ENCODE measurements around the gene TMEM245.
A peak's percentile ranks its signal among the peaks of the same experiment; 100 is the strongest.

TMEM245 gene

DNA sequence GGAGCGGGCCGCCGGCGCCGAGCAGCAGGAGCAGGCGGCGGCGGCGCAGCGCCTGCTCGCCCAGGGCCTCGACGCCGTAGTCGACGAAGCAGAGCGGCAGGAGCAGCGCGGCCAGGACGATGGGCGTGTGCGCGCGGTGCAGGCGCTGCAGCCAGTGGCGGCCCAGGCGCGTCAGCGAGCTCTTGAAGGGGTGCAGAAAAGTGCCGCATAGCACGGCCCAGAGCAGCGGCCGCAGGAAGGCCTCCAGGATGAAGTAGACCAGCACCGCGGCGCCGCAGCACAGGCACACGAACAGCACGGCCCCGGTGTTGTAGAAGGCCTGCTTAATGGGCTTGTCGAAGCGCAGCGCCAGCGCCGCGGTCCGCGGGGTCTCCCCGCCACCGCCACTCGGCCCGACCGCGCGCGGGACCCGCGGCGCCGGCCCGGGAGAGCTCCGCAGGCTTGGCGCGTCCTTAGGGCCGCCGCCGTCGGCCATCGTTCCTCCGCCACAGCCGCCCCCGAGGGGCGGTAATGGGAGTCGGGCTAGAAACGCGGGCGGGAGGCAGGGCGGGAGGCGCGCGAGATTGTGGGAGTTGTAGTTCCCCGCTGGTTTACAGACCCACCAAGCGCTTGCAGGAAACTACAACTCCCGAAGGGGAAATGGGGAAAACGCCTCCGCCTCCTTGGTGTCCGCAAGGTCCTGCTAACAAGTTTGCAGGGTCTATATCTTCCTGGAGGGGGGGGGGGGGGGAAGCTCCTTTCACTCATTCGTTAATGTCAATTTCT is at the start of gene TMEM245:
TMEM245 (minus strand) TSS at position 509 of the 765 bp plus-strand sequence; CDS start at position 475, 34 bp downstream.
- peak; percentile 93 for DNase-seq (ENCODE audit: low read depth)

DNA sequence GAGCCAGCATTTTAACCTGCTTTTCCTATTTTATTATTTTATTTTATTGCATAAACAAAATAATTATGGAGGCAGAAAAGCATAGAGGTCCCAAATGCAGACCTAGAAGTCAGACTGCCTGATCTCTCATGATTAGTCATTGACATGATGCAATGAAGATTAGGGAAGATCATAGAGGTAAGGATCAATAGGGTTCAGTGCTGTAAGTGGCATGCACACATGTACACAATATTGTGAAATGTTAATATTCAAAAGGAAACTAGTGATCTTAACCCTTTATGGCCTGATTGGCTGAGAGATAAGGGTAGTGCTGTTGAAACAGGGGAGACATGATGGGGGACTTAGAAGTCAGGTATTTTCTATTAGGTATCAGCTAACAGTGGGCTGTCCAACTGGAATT is 48.4 kb upstream of the TMEM245 start:
- no peak for DNase-seq (ENCODE audit: low read depth)

DNA sequence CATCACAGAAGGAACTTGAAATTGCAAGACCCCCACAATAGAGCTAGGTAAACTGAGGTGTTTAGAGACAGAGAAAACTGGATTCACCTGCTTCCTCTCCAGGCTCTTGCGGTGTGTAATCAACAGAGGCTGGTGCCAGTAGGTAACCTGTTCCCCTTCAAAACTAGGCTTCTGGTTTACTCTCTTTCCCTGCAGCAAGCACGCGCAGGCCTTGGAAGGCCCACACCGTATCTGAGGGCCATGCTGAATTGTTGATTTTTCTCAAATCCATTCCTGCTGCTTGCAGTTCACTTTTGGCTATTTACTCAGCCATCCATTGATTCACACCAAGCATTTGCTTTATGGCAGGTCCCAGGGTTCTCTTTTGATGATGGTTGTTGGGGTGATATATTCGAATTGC is 48.0 kb upstream of the TMEM245 start:
- no peak for DNase-seq (ENCODE audit: low read depth)

DNA sequence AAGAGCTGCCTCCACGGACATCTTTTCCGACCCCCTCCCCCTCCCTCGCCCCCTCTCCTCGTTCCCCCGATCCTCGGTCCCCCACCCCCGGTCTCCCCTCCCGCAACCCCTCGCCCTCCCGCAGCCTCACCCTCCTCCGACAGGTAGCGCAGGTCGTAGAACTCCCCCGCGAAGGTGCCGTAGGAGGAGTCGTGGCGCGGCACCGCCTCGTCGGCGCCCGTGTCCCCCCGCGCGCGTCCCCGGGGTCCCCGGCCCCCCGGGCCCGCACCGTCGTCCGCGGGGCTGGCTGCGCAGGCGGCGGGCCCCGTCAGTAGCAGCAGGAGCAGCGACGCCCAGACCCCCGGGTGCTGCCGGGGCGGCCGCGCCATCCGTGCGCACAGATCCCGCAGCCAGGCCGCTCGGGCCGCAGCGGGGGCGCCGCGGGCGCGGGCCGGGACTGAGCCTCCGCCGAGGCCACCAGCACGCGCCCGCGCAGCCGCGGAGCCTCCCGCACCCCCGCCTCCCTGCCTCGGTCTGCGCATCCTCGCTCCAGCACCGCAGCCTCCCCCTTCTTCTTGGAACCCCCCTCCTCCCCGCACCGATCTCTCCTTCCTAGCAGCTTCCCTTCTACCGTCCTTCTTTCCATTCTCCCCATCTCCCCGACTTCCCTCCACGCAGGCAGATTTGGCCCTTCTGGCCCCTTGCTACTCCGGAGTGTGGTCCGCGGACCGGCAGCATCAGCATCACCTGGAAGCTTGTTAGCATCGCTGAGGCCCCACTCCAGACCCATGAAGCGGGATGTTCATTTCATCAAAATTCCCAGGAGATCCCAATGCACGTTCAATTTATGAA is 47.2 kb upstream of the TMEM245 start, which contains the start of gene FRRS1L:
FRRS1L (minus strand) TSS at position 479 of the 831 bp plus-strand sequence; CDS start at position 368, 111 bp downstream.
- DNase-seq (ENCODE audit: low read depth), result no peak

DNA sequence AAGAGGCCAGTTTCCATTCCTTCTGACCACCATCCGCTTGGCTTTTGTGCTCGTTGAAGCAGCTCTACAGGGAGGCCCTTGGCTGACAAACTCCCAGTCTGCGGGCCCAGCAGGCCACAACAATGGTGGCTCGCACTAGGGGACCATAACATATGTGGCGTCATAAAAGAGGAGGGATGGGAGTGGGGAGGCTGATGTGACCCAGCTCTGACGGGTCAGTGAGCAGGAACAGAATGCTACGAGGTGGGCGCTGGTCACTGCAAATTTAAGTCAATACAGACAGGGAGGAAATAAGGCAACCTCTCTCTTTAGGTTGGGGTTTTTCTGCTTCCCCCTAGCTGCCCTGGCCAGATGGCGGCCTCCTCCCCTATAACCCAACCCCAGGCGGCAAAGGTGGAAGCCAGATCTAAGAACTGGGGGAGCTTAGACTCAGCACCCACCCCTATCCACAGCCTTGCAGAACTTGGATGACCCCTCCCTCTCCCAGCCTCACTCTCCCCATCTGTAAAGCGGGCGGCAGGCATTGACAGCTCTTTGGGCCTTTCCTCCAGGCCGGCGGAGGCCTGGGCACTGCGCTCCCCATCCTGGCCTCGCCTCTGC is 46.5 kb upstream of the TMEM245 start:
- DNase-seq (ENCODE audit: low read depth), result no peak

DNA sequence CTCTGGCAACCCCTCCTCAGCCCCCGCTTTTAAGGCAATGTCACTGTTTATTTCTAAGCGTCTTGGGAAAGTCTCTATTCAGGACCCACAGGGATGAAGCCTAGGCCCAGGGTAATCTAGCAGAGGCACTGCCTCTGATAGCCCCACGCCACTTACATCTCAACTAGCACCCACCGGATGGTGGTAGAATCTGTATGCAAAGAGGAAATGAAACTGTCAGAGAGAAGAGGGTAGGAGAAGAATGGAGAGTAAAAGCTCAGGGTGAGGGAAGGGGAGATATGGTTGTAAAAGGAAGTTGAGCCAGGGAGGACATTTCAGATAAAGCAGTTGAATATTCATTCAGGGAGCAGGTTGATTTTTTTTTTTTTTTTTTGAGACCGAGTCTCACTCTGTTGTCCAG is 44.3 kb upstream of the TMEM245 start:
- no peak for DNase-seq (ENCODE audit: low read depth)

DNA sequence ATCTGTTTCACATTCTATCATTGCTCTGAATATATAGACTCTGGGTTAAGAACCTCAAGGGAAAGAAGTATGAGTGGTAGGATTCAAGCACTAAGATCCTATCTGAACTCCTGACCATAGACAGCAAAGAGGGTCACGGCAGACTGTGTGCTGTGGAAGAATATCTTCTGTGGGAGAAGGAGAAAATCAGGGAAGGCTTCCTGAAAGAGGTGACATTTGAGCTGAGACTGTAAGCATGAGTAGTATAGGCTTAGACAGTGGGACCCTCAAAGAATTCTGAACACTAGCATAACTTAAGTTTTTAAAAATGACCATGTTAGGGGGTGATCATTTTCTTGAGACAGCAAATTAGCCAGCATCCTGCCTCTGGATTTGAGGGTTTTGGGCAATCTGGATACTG is 43.4 kb upstream of the TMEM245 start:
- no peak for DNase-seq (ENCODE audit: low read depth)

DNA sequence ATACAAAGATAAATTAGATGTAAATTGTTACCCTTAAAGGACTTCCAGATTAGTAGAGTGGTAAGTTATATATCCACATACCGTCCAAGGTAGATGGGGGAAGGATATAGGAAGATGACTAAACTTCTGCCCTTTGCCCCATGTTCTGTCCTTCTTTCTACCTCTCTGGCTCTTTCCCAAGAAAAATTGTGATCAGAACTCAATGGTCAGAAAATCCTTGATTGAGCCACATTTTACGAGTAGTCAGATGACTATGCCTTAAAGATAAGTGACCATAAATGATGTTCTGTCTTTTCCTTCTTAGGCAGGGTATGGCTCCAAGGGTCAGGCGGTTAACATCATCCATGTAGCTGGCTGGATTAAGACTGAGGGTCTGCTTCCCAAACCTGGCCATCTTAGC is 42.9 kb upstream of the TMEM245 start:
- DNase-seq (ENCODE audit: low read depth), result no peak

DNA sequence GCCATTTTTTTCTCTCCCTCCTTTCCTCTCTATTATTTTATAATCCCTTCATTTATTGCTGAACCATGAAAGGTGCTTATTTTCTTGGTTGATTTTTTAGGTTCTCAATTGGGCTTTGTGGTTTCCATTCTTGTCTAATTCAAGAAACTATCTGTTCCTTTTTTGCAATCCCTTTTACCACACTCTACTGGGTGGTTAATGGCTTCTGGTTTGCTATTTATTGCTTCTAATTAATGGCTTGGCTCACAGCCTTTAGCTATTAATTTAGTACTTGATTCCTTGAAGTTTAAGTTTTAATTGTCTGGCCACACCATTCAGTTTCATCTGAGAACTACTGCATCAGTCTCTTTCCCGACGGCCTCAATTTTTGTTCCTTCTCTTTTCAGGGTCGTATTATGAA is 41.7 kb upstream of the TMEM245 start:
- DNase-seq (ENCODE audit: low read depth), result no peak

DNA sequence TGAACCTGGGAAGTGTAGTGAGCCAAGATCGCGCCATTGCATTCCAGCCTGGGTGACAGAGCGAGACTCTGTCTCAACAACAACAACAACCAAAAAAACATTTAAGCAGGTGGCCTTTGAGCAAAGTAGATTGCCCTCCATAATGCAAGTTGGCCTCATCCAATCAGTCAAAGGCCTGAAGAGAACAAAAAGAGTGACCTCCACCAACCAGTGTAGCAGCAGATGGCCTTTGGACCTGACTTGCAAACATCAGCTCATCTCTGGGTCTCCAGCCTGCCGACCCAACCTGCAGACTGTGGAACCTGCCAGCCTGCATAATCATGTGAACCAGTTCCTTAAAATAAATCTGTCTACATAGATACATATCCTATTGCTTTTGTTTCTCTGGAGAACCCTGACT is 39.8 kb upstream of the TMEM245 start:
- DNase-seq (ENCODE audit: low read depth), result no peak

DNA sequence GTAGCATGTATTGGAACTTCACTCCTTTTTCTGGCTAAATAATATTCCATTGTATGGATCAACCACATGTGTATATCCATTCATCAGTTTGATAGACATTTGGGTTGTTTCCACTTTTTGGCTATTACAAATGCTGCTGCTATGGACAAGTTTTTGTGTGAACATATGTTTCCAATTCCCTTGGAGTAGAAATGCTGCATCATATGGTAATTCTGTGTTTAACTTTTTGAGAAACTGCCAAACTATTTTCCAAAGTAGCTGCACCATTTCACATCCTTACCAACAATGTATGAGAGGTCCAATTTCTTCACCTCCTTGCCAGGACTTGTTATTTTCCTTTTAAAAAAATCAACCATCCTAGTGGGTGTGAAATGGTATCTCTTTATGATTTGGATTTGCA is 38.9 kb upstream of the TMEM245 start:
- no peak for DNase-seq (ENCODE audit: low read depth)

DNA sequence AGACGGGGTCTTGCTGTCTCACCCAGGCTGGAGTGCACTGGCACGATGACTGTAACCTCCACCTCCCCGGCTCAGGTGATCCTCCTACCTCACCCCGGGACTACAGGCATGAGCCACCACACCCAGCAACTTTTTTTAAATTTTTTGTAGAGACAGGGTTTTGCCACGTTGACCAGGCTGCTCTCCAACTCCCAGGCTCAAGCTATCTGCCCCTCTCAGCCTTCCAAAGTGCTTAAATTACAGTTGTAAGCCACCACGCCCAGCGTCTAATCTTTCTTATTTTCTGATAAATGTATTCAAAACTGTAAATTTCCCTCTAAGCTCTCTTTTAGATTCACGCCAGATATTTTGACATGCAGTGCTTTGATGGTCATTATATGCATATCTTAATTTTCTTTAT is 37.0 kb upstream of the TMEM245 start:
- no peak for DNase-seq (ENCODE audit: low read depth)

DNA sequence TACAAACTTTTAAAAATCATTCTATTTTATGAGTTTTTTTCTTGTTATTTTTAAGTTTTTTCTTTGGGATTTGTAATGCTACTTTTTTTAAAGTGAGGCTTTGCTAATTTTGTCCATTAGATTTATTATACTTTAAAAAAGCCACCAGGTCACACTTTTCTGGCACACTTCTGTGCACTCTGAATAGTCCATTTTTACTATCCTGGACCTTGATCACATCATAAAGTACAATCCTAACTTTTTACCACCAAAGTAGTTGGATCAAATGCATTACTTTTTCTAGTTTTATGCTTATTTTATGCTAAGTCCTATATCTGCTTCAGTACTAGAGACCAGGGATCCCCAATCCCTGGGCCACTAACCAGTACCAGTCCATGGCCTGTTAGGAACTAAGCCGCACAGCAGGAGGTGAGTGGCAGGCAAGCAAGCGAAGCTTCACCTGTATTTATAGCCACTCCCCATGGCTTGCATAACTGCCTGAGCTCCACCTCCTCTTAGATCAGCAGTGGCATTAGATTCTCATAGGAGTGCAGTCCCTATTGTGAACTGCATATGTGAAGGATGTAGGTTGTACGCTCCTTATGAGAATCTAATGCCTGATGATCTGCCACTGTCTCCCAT is 31.3 kb upstream of the TMEM245 start:
- DNase-seq (ENCODE audit: low read depth), result no peak

DNA sequence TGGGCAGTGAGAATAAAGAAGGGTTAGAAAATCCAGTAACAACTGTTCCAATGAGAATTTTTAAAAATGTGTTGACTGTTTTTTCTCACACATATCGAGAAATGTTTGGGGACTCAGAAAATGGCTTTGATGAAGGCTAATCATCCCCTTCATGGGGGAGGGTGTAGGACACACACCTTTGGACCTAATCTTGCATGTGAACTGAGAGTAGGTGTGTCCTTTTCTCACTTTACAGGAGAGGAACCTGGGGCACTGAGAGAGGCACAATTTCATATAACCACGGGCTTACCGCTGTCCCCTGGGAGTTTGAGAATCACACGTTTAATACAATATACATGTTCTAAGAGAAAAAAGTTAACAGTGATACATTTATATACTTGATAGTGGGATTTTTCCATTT is 30.0 kb upstream of the TMEM245 start:
- DNase-seq (ENCODE audit: low read depth), result no peak

DNA sequence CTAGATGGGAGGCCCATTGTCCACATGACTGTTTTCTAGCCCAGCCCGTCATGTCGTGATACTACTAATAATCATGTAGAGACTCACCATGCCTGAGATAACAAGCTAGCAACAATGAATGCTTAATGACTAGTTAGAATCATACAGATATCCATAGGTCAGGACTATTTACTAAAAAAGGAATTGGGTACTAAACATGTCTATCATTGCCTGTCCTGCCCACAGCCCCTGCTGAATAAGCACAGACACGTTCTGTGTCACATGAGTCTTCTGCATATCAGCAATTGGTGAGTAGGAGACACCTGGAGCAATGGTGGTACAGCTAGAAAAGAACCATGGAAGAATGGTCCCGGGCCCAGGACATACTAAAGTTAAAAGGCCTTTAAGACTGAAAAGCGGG is 29.3 kb upstream of the TMEM245 start:
- DNase-seq (ENCODE audit: low read depth), result no peak

DNA sequence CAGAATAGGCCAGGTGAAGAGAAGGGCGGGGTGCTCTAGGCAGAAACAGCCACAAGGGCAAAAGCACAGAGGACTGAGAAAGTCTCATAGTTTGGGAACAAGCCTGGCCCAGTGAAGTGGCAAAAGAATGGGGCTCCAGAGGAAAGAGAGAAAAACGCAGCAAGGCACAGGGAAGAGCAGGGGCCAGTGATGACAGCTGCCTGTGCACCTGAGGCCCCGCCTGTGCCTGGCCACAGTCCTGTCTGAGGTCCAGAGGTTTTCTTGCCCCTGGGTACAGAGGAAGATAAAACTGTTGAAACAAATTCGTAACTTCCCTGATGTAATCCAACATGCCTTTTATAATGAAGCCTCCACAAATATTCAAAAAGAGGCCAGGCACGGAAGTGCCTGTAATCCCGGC is 25.3 kb upstream of the TMEM245 start:
- DNase-seq (ENCODE audit: low read depth), result no peak

DNA sequence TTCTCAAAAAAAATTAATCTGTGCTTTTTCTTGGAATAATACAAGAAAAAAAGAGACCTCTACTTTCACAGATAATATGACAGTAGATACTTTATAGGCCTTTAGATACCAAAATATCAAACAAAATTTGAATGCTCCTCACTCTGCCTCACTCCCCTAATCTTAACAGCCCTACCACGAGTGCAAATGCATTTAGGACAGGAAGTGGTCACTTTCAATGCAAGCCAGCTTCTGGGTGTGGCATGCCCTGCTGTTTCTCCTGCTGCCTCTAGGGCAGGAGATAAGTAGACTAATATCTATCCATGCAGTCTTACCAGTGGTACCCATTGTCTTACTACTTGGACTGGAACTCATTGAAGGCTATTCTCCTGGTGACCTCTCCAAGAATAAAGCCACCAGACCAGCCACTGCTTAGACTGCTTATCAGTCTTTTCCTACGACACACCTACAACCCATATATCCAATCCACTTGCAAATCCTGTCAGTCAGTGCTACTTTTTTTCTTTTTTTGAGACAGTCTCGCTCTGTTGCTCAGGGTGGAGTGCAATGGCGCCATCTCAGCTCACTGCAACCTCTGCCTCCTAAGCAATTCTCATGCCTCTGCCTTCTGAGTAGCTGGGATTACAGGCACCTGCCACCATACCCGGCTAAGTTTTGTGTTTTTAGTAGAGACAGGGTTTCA is 24.3 kb upstream of the TMEM245 start:
- DNase-seq (ENCODE audit: low read depth), result no peak

DNA sequence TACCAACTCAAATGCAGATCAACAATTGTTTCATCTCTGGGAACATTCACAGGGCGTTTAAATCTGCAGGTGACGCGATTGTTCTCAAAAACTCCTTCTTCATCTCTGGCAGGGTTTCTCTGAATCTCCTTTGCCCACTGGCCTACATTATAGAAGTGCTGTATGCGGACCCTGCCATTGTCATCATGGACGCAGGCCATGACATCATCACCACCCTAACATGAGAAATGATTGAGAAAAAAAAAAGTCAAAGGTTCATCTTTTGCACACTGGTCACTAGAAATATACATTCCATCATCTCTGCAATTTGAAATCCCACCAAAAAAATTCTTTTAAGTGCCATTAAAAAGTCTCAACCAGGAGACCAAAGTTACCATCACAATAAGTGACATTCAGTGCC is 21.6 kb upstream of the TMEM245 start:
- no peak for DNase-seq (ENCODE audit: low read depth)

DNA sequence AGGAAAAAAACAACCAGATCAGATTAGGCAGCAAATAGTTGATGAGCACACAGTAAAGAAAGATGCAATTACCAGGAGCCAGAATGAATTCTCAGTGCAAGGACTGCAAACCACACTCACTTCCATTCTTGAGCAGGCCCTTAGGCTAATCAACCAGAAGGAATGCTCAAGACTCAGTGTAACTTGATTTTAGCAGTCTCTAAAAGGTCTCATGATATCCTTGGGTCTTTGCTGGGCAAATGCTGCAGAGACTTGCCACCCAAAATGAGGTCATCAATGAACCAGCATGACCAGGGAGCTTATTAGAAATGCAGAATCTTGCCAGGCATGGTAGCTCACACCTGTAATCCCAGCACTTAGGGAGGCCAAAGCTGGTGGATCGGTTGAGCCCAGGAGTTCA is 20.1 kb upstream of the TMEM245 start:
- DNase-seq (ENCODE audit: low read depth), result no peak

DNA sequence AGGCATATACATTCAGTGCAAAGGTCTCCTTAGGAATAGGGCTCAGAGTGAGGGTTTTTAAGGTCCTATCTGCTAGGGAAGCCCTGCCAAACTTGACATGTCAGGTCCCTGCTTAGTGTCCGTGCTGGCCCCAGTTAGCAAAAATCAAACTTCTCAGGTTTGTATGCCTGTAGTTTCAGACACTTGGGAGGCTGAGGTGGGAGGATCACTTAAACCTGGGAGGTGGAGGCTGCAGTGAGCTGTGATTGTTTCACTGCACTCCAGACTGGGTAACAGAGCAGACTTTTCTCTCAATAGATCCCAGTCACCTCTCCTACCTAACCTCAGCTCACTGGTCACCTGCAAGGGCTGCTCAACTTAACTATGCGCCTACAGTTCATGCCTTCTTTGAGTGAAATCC is 18.7 kb upstream of the TMEM245 start:
- no peak for DNase-seq (ENCODE audit: low read depth)

DNA sequence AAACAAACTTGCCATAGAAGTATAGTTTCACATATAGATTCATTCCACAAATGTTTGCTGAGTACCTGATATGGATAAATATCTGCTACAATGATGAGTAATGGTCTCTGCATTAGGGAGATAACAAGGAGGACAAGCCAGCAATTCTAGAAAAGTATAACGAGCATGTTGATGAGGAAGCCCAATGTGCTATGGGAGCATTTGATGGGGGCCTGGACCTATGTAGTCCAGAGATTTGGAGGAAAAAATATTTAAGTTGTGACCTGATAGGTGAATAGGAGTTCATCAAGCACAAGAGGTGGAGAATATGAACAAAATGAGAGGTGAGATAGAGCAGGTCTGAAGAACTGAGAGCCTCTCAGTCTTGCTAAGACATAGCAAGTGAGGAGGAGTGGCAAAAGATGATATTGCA is 14.4 kb upstream of the TMEM245 start:
- no peak for DNase-seq (ENCODE audit: low read depth)

DNA sequence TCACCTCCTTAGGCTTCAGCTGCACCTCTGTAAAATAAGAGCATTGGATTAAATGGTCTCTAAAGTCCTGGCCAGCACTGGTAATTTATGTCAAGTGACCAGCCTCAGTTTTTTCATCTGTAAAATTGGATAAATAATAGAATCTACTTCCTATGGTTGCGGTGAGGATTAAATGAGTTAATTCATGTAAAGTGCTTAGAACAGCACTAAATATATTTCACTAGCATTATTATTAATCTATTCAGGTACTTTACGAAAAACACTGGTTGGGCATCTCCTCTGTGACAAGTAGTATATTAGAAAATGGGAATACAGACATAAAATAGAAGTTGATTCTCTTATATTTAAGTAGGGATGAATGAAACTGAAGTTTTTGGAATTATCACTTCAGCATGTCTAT is 13.8 kb upstream of the TMEM245 start:
- no peak for DNase-seq (ENCODE audit: low read depth)
